IMR-90 (cell line): ENCODE measurements around the gene HK3. TPM values are rescaled to one million over a fixed set of nuclear protein-coding genes. Genes with fewer than 3 reads are reported as not detected.

ENCODE experiments used
- ATAC-seq: fragments of 200-7000 bp; cut with Tn5 transposase; 2 replicates; pipeline ENCODE4 v1.9.1; 2020; ENCODE audit warnings: low read depth, mild to moderate bottlenecking, moderate library complexity
- BruUV-seq: library from RNA; stranded (reverse); fragments of 400-500 nt; replicated peaks from 2 replicates; lab custom pipeline; 2021; lab: Mats Ljungman, UMichigan
- CTCF ChIA-PET: fragments of 300-600 bp; formaldehyde crosslinking; extraction: SDS; loops from one replicate; lab custom pipeline; 2021; ENCODE audit warnings: antibody characterized with exemption; lab: Yijun Ruan, JAX
- POLR2A ChIA-PET: fragments of 300-600 bp; sonication (Branson Sonifier 250); formaldehyde crosslinking; loops from one replicate; lab custom pipeline; 2022; ENCODE audit warnings: antibody characterized with exemption; ENCODE audit not compliant: unreplicated experiment; lab: Charles Lee
- DNase-seq: peaks from one replicate; pipeline ENCODE4 v3.0.0; 2013
- H2AFZ ChIP-seq: replicated peaks from 2 replicates; pipeline ENCODE3; 2013; ENCODE audit warnings: low read length, mild to moderate bottlenecking; ENCODE audit not compliant: poor library complexity
- H2AK5ac ChIP-seq: 2 replicates; pipeline ENCODE4 v1.6.1; 2013; ENCODE audit warnings: low read depth, low read length, inconsistent platforms
- H2AK9ac ChIP-seq: replicated peaks from 2 replicates; pipeline ENCODE3; 2013; ENCODE audit warnings: mild to moderate bottlenecking, low read depth, low read length, moderate library complexity; ENCODE audit not compliant: poor library complexity
- H2BK120ac ChIP-seq: 2 replicates; pipeline ENCODE4 v1.6.1; 2013; ENCODE audit warnings: low read depth, low read length, inconsistent platforms
- H2BK15ac ChIP-seq: 3 replicates; pipeline ENCODE4 v1.6.1; 2013; ENCODE audit warnings: low read depth, low read length, inconsistent platforms
- H2BK20ac ChIP-seq: 2 replicates; pipeline ENCODE4 v1.6.1; 2013; ENCODE audit warnings: low read depth, mild to moderate bottlenecking, inconsistent platforms, low read length, moderate library complexity
- H2BK5ac ChIP-seq: 2 replicates; pipeline ENCODE4 v1.6.1; 2013; ENCODE audit warnings: mild to moderate bottlenecking, low read depth, low read length, inconsistent platforms; ENCODE audit not compliant: poor library complexity, severe bottlenecking
- H3K14ac ChIP-seq: replicated peaks from 2 replicates; pipeline ENCODE4 v1.6.1; 2013; ENCODE audit warnings: low read depth, low read length, inconsistent platforms
- H3K18ac ChIP-seq: 2 replicates; pipeline ENCODE4 v1.6.1; 2013; ENCODE audit warnings: low read depth, low read length, control low read depth
- H3K23ac ChIP-seq: 2 replicates; pipeline ENCODE4 v1.6.1; 2013; ENCODE audit warnings: low read depth, low read length, inconsistent platforms
- H3K27ac ChIP-seq: 2 replicates; pipeline ENCODE4 v1.5.1; 2013; ENCODE audit warnings: mild to moderate bottlenecking, control low read depth, low read length; ENCODE audit not compliant: insufficient read depth
- H3K27me3 ChIP-seq: 2 replicates; pipeline ENCODE4 v1.6.1; 2013; ENCODE audit warnings: low read length; ENCODE audit not compliant: control insufficient read depth, insufficient read depth
- H3K36me3 ChIP-seq: 2 replicates; pipeline ENCODE4 v1.6.1; 2013; ENCODE audit warnings: low read length, mixed read lengths; ENCODE audit not compliant: control insufficient read depth, insufficient read depth
- H3K4ac ChIP-seq: 2 replicates; pipeline ENCODE4 v1.6.1; 2013; ENCODE audit warnings: low read depth, low read length, inconsistent platforms
- H3K4me1 ChIP-seq: 2 replicates; pipeline ENCODE4 v1.6.1; 2013; ENCODE audit warnings: low read length, mixed read lengths; ENCODE audit not compliant: control insufficient read depth, insufficient read depth
- H3K4me2 ChIP-seq: 2 replicates; pipeline ENCODE4 v1.6.1; 2013; ENCODE audit warnings: low read depth, mild to moderate bottlenecking, control low read depth, low read length, moderate library complexity
- H3K4me3 ChIP-seq: 2 replicates; pipeline ENCODE4 v1.5.1; 2013; ENCODE audit warnings: low read depth, mild to moderate bottlenecking, control low read depth, low read length, moderate library complexity; ENCODE audit not compliant: insufficient read depth
- H3K56ac ChIP-seq: 2 replicates; pipeline ENCODE4 v1.6.1; 2013; ENCODE audit warnings: low read length, inconsistent platforms; ENCODE audit not compliant: insufficient read depth; ENCODE audit errors: extremely low read depth
- H3K79me1 ChIP-seq, 2 experiments: 2 replicates each; pipeline ENCODE4 v1.6.1; 2013; ENCODE audit warnings: low read length in 2 of 2, inconsistent platforms in 1 of 2, low read depth in 1 of 2
- H3K9ac ChIP-seq: 2 replicates; pipeline ENCODE4 v1.6.1; 2013; ENCODE audit warnings: low read depth, low read length, control low read depth
- H3K9me1 ChIP-seq: 2 replicates; pipeline ENCODE4 v1.6.1; 2013; ENCODE audit warnings: low read length, inconsistent platforms; ENCODE audit not compliant: insufficient read depth
- H3K9me3 ChIP-seq: 2 replicates; pipeline ENCODE4 v1.6.1; 2013; ENCODE audit warnings: low read length; ENCODE audit not compliant: control insufficient read depth, insufficient read depth
- H4K20me1 ChIP-seq: 2 replicates; pipeline ENCODE4 v1.6.1; 2013; ENCODE audit warnings: low read length, inconsistent platforms; ENCODE audit not compliant: insufficient read depth
- H4K5ac ChIP-seq: 2 replicates; pipeline ENCODE4 v1.6.1; 2013; ENCODE audit warnings: mild to moderate bottlenecking, low read depth, low read length, control low read depth
- H4K8ac ChIP-seq, 2 experiments: 2 replicates each; pipeline ENCODE4 v1.6.1; 2013; ENCODE audit warnings: low read depth in 2 of 2, low read length in 2 of 2, control low read depth in 1 of 2, inconsistent platforms in 1 of 2
- H4K91ac ChIP-seq: 2 replicates; pipeline ENCODE4 v1.6.1; 2013; ENCODE audit warnings: low read depth, low read length, inconsistent platforms; ENCODE audit not compliant: insufficient read depth
- BHLHE40 ChIP-seq: fragments of 150-350 bp; IDR thresholded peaks from 2 replicates; pipeline ENCODE4 v1.6.1; 2016; ENCODE audit warnings: mild to moderate bottlenecking, low read depth, low read length
- CEBPB ChIP-seq: IDR thresholded peaks from 2 replicates; pipeline ENCODE4 v1.6.1; 2012; ENCODE audit warnings: low read depth, low read length, improper control_type of control experiment
- CHD1 ChIP-seq: IDR thresholded peaks from 2 replicates; pipeline ENCODE4 v1.6.1; 2012; ENCODE audit warnings: low read depth, low read length, improper control_type of control experiment
- FOS ChIP-seq: fragments of 150-350 bp; IDR thresholded peaks from 2 replicates; pipeline ENCODE4 v1.6.1; 2016; ENCODE audit warnings: low read depth, low read length
- MAFK ChIP-seq: IDR thresholded peaks from 2 replicates; pipeline ENCODE4 v1.6.1; 2012; ENCODE audit warnings: low read depth, low read length, improper control_type of control experiment
- MAZ ChIP-seq: IDR thresholded peaks from 2 replicates; pipeline ENCODE4 v1.6.1; 2012; ENCODE audit warnings: low read depth, mild to moderate bottlenecking, low read length, improper control_type of control experiment, moderate library complexity, borderline replicate concordance
- MXI1 ChIP-seq: IDR thresholded peaks from 2 replicates; pipeline ENCODE4 v1.6.1; 2012; ENCODE audit warnings: low read depth, mild to moderate bottlenecking, low read length, moderate library complexity, borderline replicate concordance
- NFE2L2 ChIP-seq: fragments of 150-350 bp; IDR thresholded peaks from 2 replicates; pipeline ENCODE4 v1.6.1; 2016; ENCODE audit warnings: low read depth, mild to moderate bottlenecking, low read length
- POLR2A ChIP-seq: IDR thresholded peaks from 2 replicates; pipeline ENCODE4 v1.6.1; 2012; ENCODE audit warnings: mild to moderate bottlenecking, low read depth, low read length
- RAD21 ChIP-seq: IDR thresholded peaks from 2 replicates; pipeline ENCODE4 v1.6.1; 2012; ENCODE audit warnings: low read length, improper control_type of control experiment
- RCOR1 ChIP-seq: IDR thresholded peaks from 2 replicates; pipeline ENCODE4 v1.6.1; 2012; ENCODE audit warnings: mild to moderate bottlenecking, low read length, improper control_type of control experiment; ENCODE audit not compliant: insufficient replicate concordance
- RFX5 ChIP-seq: IDR thresholded peaks from 2 replicates; pipeline ENCODE4 v1.8.0; 2012; ENCODE audit warnings: low read depth, mild to moderate bottlenecking, low read length, moderate library complexity
- SMC3 ChIP-seq: fragments of 150-350 bp; IDR thresholded peaks from 2 replicates; pipeline ENCODE4 v1.6.1; 2016; ENCODE audit warnings: low read depth, mild to moderate bottlenecking, antibody characterized with exemption, low read length, moderate library complexity
- WGBS, 2 experiments: methylation state at CpG; one replicate each; pipeline versions ENCODE4 v1.1.5 to v1.1.7; 2013; ENCODE audit warnings: missing lambda C conversion rate in 2 of 2; ENCODE audit not compliant: insufficient read length in 1 of 2; ENCODE audit errors: extremely low coverage in 2 of 2; 5-methylcytosine and 5-hydroxymethylcytosine counted together
- dilution Hi-C: fragments of 300-500 bp; cut with HindIII; formaldehyde crosslinking; loops from one replicate; pipeline ENCODE4 v1.14.3; 2018; ENCODE audit warnings: low sequenced_read_pairs; ENCODE audit not compliant: unreplicated experiment
- in situ Hi-C: fragments of 300-500 bp; cut with MboI; formaldehyde crosslinking; loops from 3 replicates; pipeline ENCODE4 v1.14.3; 2019; ENCODE audit warnings: low sequenced_read_pairs, inconsistent platforms, mixed read lengths
- intact Hi-C: fragments of 100-400 bp; cut with micrococcal nuclease; formaldehyde crosslinking; loops from 2 replicates; pipeline ENCODE4 v1.10.0; 2022
- polyA plus RNA-seq, 3 experiments: library from polyadenylated mRNA; depleted of rRNA; stranded (reverse); fragments of >200 nt; gene quantifications; 2 replicates each; pipeline ENCODE4 v1.2.3, GENCODE V29; 2012; ENCODE audit warnings: low replicate concordance in 1 of 3
- total RNA-seq: library from RNA; depleted of rRNA; stranded (reverse); fragments of >200 nt; gene quantifications from 2 replicates; pipeline ENCODE4 v1.2.3, GENCODE V29; 2012
- TF ChIP-seq, protein P1 (sequence below): fragments of 150-350 bp; IDR thresholded peaks from 2 replicates; pipeline ENCODE4 v1.6.1; 2016; ENCODE audit warnings: low read depth, mild to moderate bottlenecking, low read length, moderate library complexity, borderline replicate concordance
- TF ChIP-seq, protein P2 (sequence below): conservative IDR thresholded peaks from 2 replicates; pipeline ENCODE4 v1.5.1; 2012; ENCODE audit warnings: mild to moderate bottlenecking, low read depth, low read length, improper control_type of control experiment

The HK3 gene
- total and polyA plus RNA-seq, 2 of the 4 experiments (the other 2 are of a cell fraction), result not detected

DNA sequence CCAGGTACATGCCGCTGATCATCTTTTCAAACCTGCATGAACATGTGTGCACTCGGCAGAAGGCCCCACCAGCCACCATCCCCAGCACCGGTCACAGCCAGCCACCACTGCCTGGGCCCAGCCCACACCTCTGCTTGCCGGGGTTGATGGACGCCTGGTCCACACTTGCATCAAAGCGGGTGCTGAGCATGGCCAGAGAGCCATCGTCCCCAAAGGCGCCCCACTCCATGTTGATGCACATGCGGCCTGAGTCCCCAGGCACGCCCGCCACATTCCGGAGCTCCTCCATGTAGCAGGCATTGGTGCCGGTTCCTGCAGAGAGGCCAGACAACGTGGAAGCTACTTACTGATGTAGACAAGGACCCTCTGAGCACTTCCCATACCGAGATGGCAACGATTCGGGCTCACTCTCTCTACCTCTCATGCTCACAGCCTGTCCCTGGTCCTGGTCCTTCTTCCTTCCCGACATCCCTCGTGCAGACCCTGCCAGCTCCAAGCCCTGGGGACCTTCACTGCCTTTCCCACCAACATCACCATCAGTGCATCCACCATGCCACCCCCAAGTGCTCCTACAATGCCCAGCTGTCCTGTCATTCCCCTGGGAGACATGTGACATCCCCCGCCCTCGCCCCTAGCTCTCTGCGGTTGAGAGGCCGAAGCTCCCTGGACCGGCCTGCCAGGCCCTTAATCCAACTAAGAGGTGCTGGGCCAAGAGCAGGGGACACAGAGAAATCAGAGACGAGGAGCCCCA lies 17.2 kb downstream of the HK3 start:
- no TSS peak for BruUV-seq
- no peak overlapping the region for H2BK120ac ChIP-seq
- H3K27me3 ChIP-seq, result peaks cover 48% of the 10 kb centered on the region
- H2AK5ac ChIP-seq, result no peak overlapping the region
- H3K9me3 ChIP-seq, result no peaks in the 10 kb centered on the region
- H3K4me2 ChIP-seq, result no peak overlapping the region
- in situ Hi-C loops (no loop called here), dilution Hi-C loops (no loop called here), intact Hi-C loops (no loop called here)
- H3K4ac ChIP-seq, result no peak overlapping the region
- TF ChIP-seq RCOR1, result no peak
- TF ChIP-seq MAFK, result no peak
- no peak for TF ChIP-seq MAZ
- TF ChIP-seq, protein P1, sequence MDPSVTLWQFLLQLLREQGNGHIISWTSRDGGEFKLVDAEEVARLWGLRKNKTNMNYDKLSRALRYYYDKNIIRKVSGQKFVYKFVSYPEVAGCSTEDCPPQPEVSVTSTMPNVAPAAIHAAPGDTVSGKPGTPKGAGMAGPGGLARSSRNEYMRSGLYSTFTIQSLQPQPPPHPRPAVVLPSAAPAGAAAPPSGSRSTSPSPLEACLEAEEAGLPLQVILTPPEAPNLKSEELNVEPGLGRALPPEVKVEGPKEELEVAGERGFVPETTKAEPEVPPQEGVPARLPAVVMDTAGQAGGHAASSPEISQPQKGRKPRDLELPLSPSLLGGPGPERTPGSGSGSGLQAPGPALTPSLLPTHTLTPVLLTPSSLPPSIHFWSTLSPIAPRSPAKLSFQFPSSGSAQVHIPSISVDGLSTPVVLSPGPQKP, result no peak
- TF ChIP-seq, protein P2, sequence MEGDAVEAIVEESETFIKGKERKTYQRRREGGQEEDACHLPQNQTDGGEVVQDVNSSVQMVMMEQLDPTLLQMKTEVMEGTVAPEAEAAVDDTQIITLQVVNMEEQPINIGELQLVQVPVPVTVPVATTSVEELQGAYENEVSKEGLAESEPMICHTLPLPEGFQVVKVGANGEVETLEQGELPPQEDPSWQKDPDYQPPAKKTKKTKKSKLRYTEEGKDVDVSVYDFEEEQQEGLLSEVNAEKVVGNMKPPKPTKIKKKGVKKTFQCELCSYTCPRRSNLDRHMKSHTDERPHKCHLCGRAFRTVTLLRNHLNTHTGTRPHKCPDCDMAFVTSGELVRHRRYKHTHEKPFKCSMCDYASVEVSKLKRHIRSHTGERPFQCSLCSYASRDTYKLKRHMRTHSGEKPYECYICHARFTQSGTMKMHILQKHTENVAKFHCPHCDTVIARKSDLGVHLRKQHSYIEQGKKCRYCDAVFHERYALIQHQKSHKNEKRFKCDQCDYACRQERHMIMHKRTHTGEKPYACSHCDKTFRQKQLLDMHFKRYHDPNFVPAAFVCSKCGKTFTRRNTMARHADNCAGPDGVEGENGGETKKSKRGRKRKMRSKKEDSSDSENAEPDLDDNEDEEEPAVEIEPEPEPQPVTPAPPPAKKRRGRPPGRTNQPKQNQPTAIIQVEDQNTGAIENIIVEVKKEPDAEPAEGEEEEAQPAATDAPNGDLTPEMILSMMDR, result no peak
- TF ChIP-seq CHD1, result no peak
- no peak for TF ChIP-seq CEBPB
- TF ChIP-seq NFE2L2, result no peak
- TF ChIP-seq MXI1, result no peak
- no peak for TF ChIP-seq RFX5
- no peak for TF ChIP-seq POLR2A
- TF ChIP-seq BHLHE40, result no peak
- TF ChIP-seq SMC3, result no peak
- TF ChIP-seq FOS, result no peak
- no peak for TF ChIP-seq RAD21
- no peaks in the 10 kb centered on the region for H4K20me1 ChIP-seq
- no peak overlapping the region for H3K18ac ChIP-seq
- no peaks in the 10 kb centered on the region for H3K79me1 ChIP-seq
- ChIA-PET POLR2A (no interaction called here), CTCF (no interaction called here)
- no peak for DNase-seq
- H2AFZ ChIP-seq, result no peak overlapping the region
- H4K5ac ChIP-seq, result no peak overlapping the region
- H3K4me3 ChIP-seq, result no peak overlapping the region
- H2BK20ac ChIP-seq, result no peak overlapping the region
- H3K23ac ChIP-seq, result no peak overlapping the region
- no peaks in the 10 kb centered on the region for H3K36me3 ChIP-seq
- no peak overlapping the region for H2AK9ac ChIP-seq
- H3K56ac ChIP-seq, result no peak overlapping the region
- no peak overlapping the region for H4K8ac ChIP-seq
- H3K4me1 ChIP-seq, result no peaks in the 10 kb centered on the region
- no peak overlapping the region for H3K9ac ChIP-seq
- H2BK15ac ChIP-seq, result no peak overlapping the region
- H3K27ac ChIP-seq, result no peak overlapping the region
- ATAC-seq, result no peak
- H3K14ac ChIP-seq, result no peak overlapping the region
- 69% methylated on average over 19 of the region's 25 CpGs; no CpG with 5 or more reads in 1 of the 2 experiments for WGBS, 2 experiments
- no peak overlapping the region for H2BK5ac ChIP-seq
- no peaks in the 10 kb centered on the region for H3K9me1 ChIP-seq
- no peak overlapping the region for H4K91ac ChIP-seq
